GM12875 (cell line): ENCODE results near the gene ATP8B3.

Experiments used
- H3K4me3 ChIP-seq: one replicate; pipeline ENCODE4 v1.5.1; 2011; ENCODE audit warnings: low read depth, low read length, control low read depth
- TF ChIP-seq, protein P1 (sequence below): IDR thresholded peaks from 2 replicates; pipeline ENCODE4 v1.5.1; 2011; ENCODE audit warnings: low read depth, mild to moderate bottlenecking, control low read depth, inconsistent platforms, low read length, moderate library complexity, borderline replicate concordance; ENCODE audit not compliant: insufficient read depth

ATP8B3 gene

DNA sequence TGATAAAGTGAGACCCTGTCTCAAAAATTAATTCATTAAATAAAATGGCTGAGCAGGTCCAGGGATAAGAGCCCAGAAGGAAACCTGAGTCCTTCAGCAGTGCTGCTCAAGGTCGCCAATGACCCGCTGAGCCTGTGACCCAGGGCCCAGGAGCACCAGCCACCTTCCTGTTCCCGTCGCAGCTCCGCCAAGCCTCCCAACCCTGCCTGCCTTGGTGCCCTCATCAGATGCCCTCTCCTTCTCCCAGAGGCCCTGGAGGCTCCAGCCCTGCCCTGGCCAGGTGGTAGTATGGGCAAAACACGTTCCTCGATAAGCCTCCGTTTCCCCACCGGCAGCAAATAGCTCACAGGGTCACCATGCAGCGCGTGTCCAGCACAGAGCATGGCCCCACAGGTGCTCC lies 33.6 kb upstream of the ATP8B3 start:
- TF ChIP-seq, protein P1, sequence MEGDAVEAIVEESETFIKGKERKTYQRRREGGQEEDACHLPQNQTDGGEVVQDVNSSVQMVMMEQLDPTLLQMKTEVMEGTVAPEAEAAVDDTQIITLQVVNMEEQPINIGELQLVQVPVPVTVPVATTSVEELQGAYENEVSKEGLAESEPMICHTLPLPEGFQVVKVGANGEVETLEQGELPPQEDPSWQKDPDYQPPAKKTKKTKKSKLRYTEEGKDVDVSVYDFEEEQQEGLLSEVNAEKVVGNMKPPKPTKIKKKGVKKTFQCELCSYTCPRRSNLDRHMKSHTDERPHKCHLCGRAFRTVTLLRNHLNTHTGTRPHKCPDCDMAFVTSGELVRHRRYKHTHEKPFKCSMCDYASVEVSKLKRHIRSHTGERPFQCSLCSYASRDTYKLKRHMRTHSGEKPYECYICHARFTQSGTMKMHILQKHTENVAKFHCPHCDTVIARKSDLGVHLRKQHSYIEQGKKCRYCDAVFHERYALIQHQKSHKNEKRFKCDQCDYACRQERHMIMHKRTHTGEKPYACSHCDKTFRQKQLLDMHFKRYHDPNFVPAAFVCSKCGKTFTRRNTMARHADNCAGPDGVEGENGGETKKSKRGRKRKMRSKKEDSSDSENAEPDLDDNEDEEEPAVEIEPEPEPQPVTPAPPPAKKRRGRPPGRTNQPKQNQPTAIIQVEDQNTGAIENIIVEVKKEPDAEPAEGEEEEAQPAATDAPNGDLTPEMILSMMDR = no peak
- H3K4me3 ChIP-seq = no peak overlapping the region

DNA sequence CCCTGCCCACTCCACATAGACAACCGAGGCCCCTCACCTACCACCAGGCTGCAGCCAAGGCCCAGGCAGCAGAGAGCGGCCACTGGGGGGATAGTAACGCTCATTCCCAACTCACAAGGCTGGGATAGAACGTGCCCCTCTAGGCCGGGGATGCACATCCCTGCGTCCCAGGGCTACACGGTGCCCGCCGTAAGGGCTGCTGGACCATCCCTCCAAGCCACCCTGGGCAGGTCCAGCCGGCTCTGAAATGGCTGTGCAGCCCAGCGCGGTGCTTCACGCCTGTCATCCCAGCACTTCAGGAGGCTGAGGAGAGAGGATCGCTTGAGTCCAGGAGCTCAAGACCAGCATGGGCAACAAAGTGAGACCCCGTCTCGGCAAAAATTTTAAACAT lies 33.0 kb upstream of the ATP8B3 start:
- TF ChIP-seq, protein P1 = no peak
- no peak overlapping the region for H3K4me3 ChIP-seq

DNA sequence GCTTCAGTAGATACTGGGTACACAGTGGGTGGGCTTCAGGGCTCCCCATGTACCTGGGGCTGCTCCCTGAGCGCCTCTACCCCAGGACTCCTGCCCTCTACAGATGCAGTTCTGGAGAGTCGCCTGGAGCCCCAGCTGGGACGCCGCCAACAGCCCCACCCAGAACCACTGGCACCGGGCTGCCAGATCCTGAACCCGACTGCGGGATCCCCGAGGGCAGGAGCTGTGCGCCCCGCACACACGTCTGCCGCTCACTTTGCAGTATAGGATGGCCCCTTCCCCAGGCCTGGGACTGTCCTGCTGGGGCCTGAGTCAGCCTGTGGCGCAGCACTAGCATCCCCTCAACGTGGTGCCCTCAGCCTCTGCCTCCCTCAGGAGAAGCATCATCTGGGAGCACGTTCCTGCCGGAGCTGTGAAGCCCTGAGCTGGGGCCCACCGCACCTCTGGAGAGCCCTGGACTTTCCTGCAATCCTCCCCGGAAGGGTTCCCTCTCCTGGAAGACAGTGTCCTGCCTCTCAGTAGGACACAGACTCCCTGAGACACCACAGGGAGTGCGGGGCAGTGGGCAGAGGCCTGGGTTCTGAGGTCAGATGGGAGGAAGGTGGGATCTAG lies 32.5 kb upstream of the ATP8B3 start:
- TF ChIP-seq, protein P1 = no peak

DNA sequence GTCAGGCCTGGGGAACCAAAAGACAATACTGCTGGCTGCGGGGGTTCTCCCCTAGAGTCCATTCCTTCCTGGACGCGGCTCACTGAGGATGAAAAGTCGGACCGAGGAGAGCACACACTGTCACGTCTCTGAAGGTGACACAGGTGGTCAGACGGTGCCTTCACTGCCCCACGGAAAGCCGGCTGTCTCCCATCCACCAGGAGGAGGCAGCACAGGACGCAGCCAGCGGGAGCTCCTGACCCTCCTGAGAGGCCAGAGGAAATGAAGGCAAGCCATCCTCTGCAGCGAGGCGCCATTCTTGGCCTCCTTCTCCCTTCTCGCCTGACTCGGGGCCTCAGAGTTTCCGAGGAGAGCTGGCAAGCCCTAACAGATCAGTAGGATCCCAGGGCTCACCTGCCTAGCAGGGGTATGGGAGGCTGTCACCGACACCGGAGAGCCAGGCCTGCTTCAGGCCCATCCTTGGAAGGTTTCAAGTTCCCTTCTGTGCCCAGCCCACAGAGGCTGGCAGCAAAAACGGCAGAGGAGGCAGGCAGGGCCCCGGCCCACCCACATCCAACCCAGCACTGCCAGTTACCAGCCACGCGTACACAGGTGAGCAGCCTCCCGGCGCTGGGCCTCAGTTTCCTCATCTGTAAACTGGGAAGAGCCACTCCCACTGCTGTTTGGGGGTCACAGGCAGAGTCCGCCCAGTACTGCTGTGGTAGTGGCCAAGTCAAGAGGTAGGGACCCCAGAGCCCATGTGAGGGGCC lies 31.7 kb upstream of the ATP8B3 start:
- no peak overlapping the region for H3K4me3 ChIP-seq
- TF ChIP-seq, protein P1 = no peak

More for the DNA sequence above, 32.5 kb upstream of the ATP8B3 start:
- H3K4me3 ChIP-seq = no peak overlapping the region

DNA sequence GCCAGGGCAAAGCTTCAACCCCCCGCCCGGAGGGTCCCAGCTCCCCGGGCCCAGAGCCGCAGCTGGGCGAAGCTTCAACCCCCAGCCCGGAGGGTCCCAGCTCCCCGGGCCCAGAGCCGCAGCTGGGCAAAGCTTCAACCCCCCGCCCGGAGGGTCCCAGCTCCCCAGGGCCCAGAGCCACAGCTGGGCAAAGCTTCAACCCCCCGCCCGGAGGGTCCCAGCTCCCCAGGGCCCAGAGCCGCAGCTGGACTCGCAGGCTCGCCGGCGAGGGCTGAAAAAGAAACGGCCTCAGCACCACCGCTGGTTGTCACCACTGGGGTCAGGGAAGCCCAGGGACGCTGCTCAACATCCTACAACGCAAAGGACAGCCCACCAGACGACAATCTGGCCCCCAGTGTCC lies 31.0 kb upstream of the ATP8B3 start:
- TF ChIP-seq, protein P1 = no peak
- no peak overlapping the region for H3K4me3 ChIP-seq

DNA sequence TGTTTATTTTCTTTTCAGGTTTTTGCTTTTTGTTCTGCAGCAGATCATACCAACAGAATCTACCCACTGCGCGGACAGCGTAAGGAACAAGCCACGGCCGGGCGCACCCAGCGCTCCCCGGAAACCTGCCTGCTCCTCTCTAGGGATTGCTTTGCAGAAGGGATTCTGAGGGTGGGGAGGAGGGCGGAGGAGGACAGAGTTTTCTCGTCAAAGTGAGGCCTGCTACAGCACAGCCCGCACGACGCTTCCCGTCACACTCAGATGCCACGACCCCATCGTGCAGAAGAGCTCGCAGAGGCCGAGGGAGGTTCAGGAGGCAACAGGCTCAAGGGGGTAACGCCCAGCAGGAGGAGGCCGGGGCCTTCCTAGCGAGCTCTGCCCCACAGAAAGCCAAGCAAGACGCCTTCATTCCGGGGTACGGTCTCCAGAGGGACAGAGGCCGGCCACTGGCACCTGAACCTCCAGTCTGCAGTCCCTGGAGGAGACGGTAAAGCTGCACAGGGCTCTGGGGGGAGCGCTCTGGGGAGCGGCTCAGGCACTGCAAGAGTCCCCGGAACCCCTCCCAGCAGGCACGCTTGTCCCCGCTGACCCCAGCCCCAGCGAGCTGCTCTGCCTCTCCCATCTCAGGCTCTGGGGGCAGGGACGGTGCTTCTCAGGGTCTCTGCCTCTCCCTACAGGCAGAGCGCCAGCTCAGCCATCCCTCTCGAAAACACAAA lies 29.3 kb upstream of the ATP8B3 start:
- TF ChIP-seq, protein P1 = no peak

More for the DNA sequence above, 29.3 kb upstream of the ATP8B3 start:
- no peak overlapping the region for H3K4me3 ChIP-seq
